Measurements from ENCODE around the gene NUTM2B. TPM values are rescaled to one million over a fixed set of nuclear protein-coding genes. Genes with fewer than 3 reads are reported as not detected.
"Not testable (repeated sequence)": the region's sequence is repeated elsewhere in the genome, so short reads cannot be mapped to it uniquely, and the experiment has no call there.

The NUTM2B gene
- under 1 TPM; 0.34 to 0.83 (median 0.50) TPM for total RNA-seq

GRCh38 chr10:79702927-79703326, at the start of gene NUTM2B:
Gene NUTM2B, plus strand, starts transcription at chr10:79703227. Its CDS starts 383 bp downstream, at chr10:79703610.
- no CpG with 5 or more reads among the region's 3 CpGs for WGBS
- H3K27me3 ChIP-seq; H3K27ac ChIP-seq (replicated peaks in 1 of 4); H3K9me3 ChIP-seq; intact Hi-C loops (cut with DNase I); H3K4me1 ChIP-seq; H3K36me3 ChIP-seq; DNase-seq (ENCODE audit: extremely low spot score); H3K4me3 ChIP-seq: not testable (repeated sequence)

GRCh38 chr10:79663287-79663686, 39.7 kb upstream of the NUTM2B start:
- H3K9me3 ChIP-seq; H3K36me3 ChIP-seq; H3K4me3 ChIP-seq; H3K27ac ChIP-seq (replicated peaks in 1 of 4); H3K4me1 ChIP-seq; DNase-seq (ENCODE audit: extremely low spot score); intact Hi-C loops (cut with DNase I); H3K27me3 ChIP-seq: not testable (repeated sequence)

GRCh38 chr10:79664686-79665085, 38.3 kb upstream of the NUTM2B start:
- intact Hi-C loops (cut with DNase I); H3K4me3 ChIP-seq; H3K27ac ChIP-seq (replicated peaks in 1 of 4); H3K9me3 ChIP-seq; H3K36me3 ChIP-seq; H3K27me3 ChIP-seq; DNase-seq (ENCODE audit: extremely low spot score); H3K4me1 ChIP-seq: not testable (repeated sequence)
- WGBS, result 46% methylated on average over 4 of the region's 4 CpGs

- H3K4me1 ChIP-seq; H3K9me3 ChIP-seq; intact Hi-C loops (cut with DNase I); H3K27ac ChIP-seq (replicated peaks in 1 of 4); H3K27me3 ChIP-seq; H3K4me3 ChIP-seq; H3K36me3 ChIP-seq; DNase-seq (ENCODE audit: extremely low spot score): not testable (repeated sequence)
- WGBS, result 59% methylated on average over 1 of the region's 1 CpG
Measured at GRCh38 chr10:79669248-79669788, 33.7 kb upstream of the NUTM2B start.

- H3K36me3 ChIP-seq; H3K9me3 ChIP-seq; DNase-seq (ENCODE audit: extremely low spot score); H3K4me1 ChIP-seq; H3K27me3 ChIP-seq; H3K4me3 ChIP-seq; H3K27ac ChIP-seq (replicated peaks in 1 of 4); intact Hi-C loops (cut with DNase I): not testable (repeated sequence)
- WGBS, result 87% methylated on average over 2 of the region's 2 CpGs
Measured at GRCh38 chr10:79674878-79675277, 28.1 kb upstream of the NUTM2B start.

- H3K4me1 ChIP-seq; intact Hi-C loops (cut with DNase I); H3K9me3 ChIP-seq; H3K27me3 ChIP-seq; H3K4me3 ChIP-seq; H3K27ac ChIP-seq (replicated peaks in 1 of 4): not testable (repeated sequence)
- DNase-seq (ENCODE audit: extremely low spot score), result peak; percentile 90
- peaks cover 0 to 37% (median 19%) of the 10 kb centered on the region in 4 donors for H3K36me3 ChIP-seq
- 82% methylated on average over 11 of the region's 20 CpGs for WGBS
Measured at GRCh38 chr10:79683026-79683883, 19.8 kb upstream of the NUTM2B start.

GRCh38 chr10:79683884-79684720, 18.9 kb upstream of the NUTM2B start:
- DNase-seq (ENCODE audit: extremely low spot score), result peak; percentile 72
- H3K27ac ChIP-seq (replicated peaks in 1 of 4), result not testable (repeated sequence)

GRCh38 chr10:79685044-79685685, 17.9 kb upstream of the NUTM2B start:
- H3K27ac ChIP-seq (replicated peaks in 1 of 4); intact Hi-C loops (cut with DNase I); H3K4me1 ChIP-seq; H3K27me3 ChIP-seq; H3K4me3 ChIP-seq; H3K9me3 ChIP-seq: not testable (repeated sequence)
- peaks cover 0 to 37% (median 19%) of the 10 kb centered on the region in 4 donors for H3K36me3 ChIP-seq
- WGBS, result 64% methylated on average over 10 of the region's 21 CpGs
- DNase-seq (ENCODE audit: extremely low spot score), result peak; percentile 70

More at GRCh38 chr10:79683884-79684720, 18.9 kb upstream of the NUTM2B start:
- H3K4me1 ChIP-seq; intact Hi-C loops (cut with DNase I); H3K27me3 ChIP-seq; H3K4me3 ChIP-seq; H3K9me3 ChIP-seq: not testable (repeated sequence)
- peaks cover 0 to 37% (median 19%) of the 10 kb centered on the region in 4 donors for H3K36me3 ChIP-seq
- WGBS, result 87% methylated on average over 18 of the region's 41 CpGs

GRCh38 chr10:79686595-79686994, 16.4 kb upstream of the NUTM2B start:
- peak; percentile 82 for DNase-seq (ENCODE audit: extremely low spot score)
- peaks cover 0 to 37% (median 19%) of the 10 kb centered on the region in 4 donors for H3K36me3 ChIP-seq
- H3K27ac ChIP-seq (replicated peaks in 1 of 4); H3K27me3 ChIP-seq; H3K4me1 ChIP-seq; H3K9me3 ChIP-seq; H3K4me3 ChIP-seq; intact Hi-C loops (cut with DNase I): not testable (repeated sequence)
- WGBS, result 93% methylated on average over 4 of the region's 4 CpGs

GRCh38 chr10:79687406-79688150, 15.4 kb upstream of the NUTM2B start:
- H3K27me3 ChIP-seq; DNase-seq (ENCODE audit: extremely low spot score); H3K27ac ChIP-seq (replicated peaks in 1 of 4); H3K9me3 ChIP-seq; H3K4me3 ChIP-seq; intact Hi-C loops (cut with DNase I); H3K4me1 ChIP-seq: not testable (repeated sequence)
- H3K36me3 ChIP-seq, result peaks cover 0 to 37% (median 19%) of the 10 kb centered on the region in 4 donors
- 72% methylated on average over 5 of the region's 6 CpGs for WGBS

- H3K27ac ChIP-seq (replicated peaks in 1 of 4); H3K9me3 ChIP-seq; intact Hi-C loops (cut with DNase I); DNase-seq (ENCODE audit: extremely low spot score); H3K27me3 ChIP-seq; H3K4me3 ChIP-seq; H3K4me1 ChIP-seq: not testable (repeated sequence)
- 80% methylated on average over 4 of the region's 4 CpGs for WGBS
- peaks cover 0 to 30% (median 19%) of the 10 kb centered on the region in 4 donors for H3K36me3 ChIP-seq
Measured at GRCh38 chr10:79688798-79689197, 14.2 kb upstream of the NUTM2B start.

All from esophagus muscularis mucosa (tissue), 4 donors.